GM20000 (cell line): ENCODE results near the gene NUP58.

Source experiments
- DNase-seq: peaks from one replicate; pipeline ENCODE4 v3.0.0; 2012; ENCODE audit warnings: low spot score
- CTCF ChIP-seq: IDR thresholded peaks from 2 replicates; pipeline ENCODE4 v1.5.1; 2012; ENCODE audit warnings: mild to moderate bottlenecking, control low read depth; ENCODE audit errors: extremely low read depth, missing control alignments

Gene NUP58

GRCh38 chr13:25377244-25377962 lies 76.0 kb downstream of the NUP58 start:
- TF ChIP-seq CTCF = no peak

GRCh38 chr13:25378528-25378927 lies 77.1 kb downstream of the NUP58 start:
- no peak for TF ChIP-seq CTCF
- DNase-seq = no peak

More at GRCh38 chr13:25377244-25377962, 76.0 kb downstream of the NUP58 start:
- DNase-seq = no peak

GRCh38 chr13:25379011-25379410 lies 77.6 kb downstream of the NUP58 start:
- TF ChIP-seq CTCF = no peak
- DNase-seq = no peak

GRCh38 chr13:25380082-25380481 lies 78.7 kb downstream of the NUP58 start:
- no peak for DNase-seq

GRCh38 chr13:25380741-25381324 lies 79.4 kb downstream of the NUP58 start:
- DNase-seq = no peak
- TF ChIP-seq CTCF = no peak

More at GRCh38 chr13:25380082-25380481, 78.7 kb downstream of the NUP58 start:
- no peak for TF ChIP-seq CTCF

GRCh38 chr13:25384758-25385410 lies 83.5 kb downstream of the NUP58 start:
- DNase-seq = no peak
- no peak for TF ChIP-seq CTCF

GRCh38 chr13:25391932-25392331 lies 90.5 kb downstream of the NUP58 start:
- TF ChIP-seq CTCF = no peak
- DNase-seq = no peak
